Stimulated activated CD8-positive, alpha-beta memory T cell treated with anti-CD3 and anti-CD28 coated beads, Interleukin-7, amount 100 ng/mL, for 24 hours (primary cell): Measurements from ENCODE around the gene PAX7.
"Not testable (repeated sequence)": the region's sequence is repeated elsewhere in the genome, so short reads cannot be mapped to it uniquely, and the experiment has no call there.

ENCODE experiments used
- DNase-seq: peaks from one replicate; pipeline ENCODE4 v3.0.0-alpha.2; 2020; ENCODE audit warnings: low read depth

PAX7 gene

DNA sequence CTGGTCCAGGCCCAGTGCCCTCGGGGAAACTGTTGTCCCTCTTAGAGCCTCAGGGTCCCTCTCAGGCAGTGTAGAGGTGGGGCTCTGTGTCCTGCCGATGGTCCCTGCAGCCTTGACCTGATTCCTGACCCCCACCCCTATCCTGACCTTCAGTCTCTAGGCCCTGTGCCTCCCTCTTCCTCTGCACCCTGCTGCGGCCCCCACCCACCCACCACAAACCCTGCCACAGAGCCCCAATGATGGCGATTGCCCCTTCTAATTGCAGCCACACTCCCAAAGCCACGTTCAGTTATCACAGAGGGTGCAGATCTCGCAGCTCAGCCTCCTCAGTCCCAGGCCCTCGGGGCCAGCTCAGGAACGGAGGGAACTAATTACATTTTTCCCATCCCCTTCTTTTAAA lies 99.7 kb downstream of the PAX7 start:
- no peak for DNase-seq

DNA sequence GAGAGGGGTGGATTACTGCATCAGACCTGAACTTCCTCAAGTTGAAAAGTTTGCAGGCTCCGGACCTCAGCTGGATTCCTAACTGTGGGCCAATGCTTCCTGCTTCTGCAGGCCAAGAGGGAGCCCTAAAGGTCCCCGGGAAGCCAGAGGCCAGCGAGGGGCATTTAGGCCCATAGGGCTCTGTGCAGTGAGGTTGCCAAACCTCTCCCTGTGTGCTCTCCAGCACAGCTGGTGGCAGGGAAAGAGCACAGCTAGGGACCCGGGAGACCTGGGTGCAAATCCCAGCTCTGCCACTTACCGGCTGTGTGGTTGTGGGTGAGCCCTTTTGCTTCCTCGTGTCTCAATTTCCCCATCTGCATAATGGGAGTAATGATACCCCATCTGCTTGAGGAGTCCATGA lies 100.5 kb downstream of the PAX7 start:
- DNase-seq: no peak

DNA sequence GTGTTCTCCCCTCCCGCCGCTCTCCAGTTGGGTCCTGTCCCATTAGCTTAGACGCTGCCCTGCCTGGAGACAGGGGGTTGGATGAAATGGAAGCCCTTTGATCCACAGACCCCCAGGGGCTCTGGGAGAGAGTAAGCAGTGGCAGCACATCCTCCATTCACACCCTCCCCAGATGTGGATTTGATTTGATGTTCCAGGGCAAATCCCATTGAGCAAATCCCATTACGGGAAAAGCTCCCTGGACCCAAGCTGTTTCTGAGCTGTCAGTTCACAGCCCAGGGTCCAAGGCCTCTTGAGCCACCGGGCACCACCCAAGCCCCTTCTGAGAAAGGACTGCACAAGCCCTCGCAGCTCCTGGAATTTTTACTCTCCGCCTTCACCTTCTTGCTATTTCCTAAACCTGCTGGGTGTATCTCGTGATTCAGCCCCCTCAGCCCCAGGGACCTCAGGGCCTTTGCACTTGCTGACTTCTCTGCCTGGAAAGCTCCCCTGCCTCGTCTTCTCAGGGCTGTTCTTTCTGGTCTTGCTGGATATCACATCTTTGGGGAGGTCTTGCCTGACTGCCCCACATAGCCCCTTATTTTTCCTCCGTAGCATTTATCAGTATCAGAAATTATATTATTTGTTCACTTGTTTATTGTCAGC lies 101.1 kb downstream of the PAX7 start:
- no peak for DNase-seq

- DNase-seq: no peak
Observed at GRCh38 chr1:18732686-18733085, 102.0 kb downstream of the PAX7 start.

GRCh38 chr1:18734001-18734400 lies 103.4 kb downstream of the PAX7 start:
- DNase-seq: no peak

- no peak for DNase-seq
Observed at GRCh38 chr1:18734461-18735223, 104.0 kb downstream of the PAX7 start.

GRCh38 chr1:18735224-18735997 lies 104.8 kb downstream of the PAX7 start:
- no peak for DNase-seq

- no peak for DNase-seq
Observed at GRCh38 chr1:18736958-18737357, 106.3 kb downstream of the PAX7 start.

GRCh38 chr1:18738126-18738525 lies 107.5 kb downstream of the PAX7 start:
- no peak for DNase-seq

GRCh38 chr1:18738617-18739016 lies 108.0 kb downstream of the PAX7 start:
- no peak for DNase-seq

DNA sequence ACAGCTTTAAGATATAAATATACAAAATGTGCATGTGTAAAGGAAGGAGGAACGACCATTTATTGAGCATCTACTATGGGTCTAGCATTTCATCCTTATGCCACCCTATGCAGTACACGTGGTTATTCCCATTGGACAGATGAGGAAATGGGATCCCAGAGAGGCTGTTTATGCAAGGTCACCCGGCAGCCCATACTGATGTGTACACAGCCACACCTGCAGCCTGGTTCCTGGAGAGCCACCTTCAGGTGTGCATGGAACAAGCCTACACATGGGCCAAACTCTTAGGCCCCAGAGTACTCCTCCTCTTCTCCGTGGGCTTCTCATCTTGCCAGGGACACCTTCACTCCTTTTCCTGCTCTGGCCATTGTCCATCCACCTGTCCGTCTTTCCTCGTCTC lies 108.8 kb downstream of the PAX7 start:
- no peak for DNase-seq

- DNase-seq: no peak
Observed at GRCh38 chr1:18739897-18740296, 109.3 kb downstream of the PAX7 start.

- DNase-seq: no peak
Observed at GRCh38 chr1:18740617-18741016, 110.0 kb downstream of the PAX7 start.

DNA sequence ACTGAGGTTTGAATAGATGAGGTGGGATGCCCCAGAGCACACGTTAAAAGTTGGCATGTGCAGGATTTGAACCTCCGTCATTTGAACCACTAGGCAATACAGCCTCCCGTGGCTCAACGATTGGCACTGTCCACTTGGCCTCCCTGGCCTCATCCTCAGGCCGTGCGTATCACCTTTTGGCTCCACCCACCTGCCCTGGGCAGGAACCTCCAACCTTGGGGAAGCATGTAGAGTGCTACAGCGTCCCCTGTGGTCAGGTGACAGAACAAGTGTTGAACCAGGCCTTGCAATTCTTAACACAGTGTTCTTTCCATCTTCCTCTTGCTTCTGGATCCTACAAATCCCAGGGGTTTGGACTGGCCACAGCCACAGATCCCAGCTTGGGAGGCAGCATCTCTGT lies 112.6 kb downstream of the PAX7 start:
- DNase-seq: no peak

DNA sequence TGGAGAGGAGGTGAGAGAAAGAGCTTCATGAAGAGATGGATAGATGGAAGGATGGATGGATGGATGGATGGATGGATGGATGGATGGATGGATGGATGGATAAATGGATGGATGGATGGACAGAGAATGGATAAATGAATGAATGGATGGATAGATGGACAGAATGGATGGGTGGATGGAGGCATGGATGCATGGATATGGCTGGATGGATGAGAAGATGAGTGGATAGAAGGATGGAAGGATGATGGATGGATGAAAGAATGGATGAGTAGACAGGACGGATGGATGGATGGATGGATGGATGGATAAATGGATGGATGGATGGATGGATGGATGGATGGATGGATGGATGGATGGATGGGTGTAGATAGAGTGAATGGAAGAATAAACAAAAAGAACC lies 113.7 kb downstream of the PAX7 start:
- DNase-seq: not testable (repeated sequence)

DNA sequence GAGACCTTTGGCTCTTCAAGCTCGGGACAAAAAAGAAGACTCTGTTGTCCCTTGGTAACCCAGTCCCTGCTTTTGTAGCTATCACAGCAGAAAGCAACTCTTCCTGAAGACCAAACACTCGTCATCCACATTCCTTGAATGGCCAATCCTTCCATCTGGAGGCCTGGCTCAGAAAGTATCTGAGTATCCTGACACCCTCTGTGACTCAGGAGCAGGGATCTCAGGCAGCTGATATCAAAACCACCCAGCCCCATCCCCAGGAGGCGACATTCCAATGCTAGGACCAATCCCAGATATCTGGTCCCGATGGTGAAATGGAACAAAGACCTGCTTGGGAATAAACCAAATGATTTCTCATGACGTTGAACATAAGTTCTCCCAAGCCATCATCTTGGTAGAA lies 116.3 kb downstream of the PAX7 start:
- no peak for DNase-seq

DNA sequence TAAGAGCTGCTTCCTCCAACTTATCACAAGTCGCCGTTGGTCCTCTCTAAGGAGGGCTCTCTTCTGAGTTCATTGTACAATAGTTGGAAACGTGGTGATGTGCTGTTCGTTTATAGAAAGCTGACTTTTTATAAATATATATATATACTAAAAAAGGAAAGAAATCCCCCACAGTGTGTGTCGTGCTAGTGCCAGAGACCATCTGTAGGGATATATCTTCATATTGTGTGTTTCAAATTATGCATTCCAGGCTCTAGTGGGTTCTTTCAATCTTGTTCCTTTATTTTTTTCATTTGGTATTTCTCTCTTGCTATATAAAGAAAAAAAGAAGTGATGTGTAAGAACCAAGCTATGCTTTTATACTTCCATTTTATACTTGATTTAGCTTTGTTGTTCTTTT lies 117.0 kb downstream of the PAX7 start:
- no peak for DNase-seq

GRCh38 chr1:18748435-18748834 lies 117.8 kb downstream of the PAX7 start:
- DNase-seq: no peak

DNA sequence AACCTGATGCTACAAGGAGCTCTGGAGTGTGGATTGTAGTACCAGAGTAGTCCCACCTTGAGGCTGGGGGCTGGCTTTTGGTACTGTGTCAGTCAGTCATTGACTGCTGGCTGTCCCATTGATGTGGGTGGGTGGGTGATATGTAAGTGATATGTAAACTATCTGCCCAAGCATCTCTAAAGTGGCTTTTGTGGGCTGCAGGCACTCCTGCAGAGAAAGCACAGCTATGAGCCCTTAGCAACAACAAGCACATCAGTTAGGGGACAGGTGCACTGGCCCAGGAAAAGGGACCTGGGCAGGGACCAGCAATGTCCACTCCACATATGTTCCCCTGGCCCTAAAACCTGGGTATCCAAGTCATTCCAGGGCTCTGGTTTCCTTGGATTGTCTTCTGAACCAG lies 118.9 kb downstream of the PAX7 start:
- no peak for DNase-seq

DNA sequence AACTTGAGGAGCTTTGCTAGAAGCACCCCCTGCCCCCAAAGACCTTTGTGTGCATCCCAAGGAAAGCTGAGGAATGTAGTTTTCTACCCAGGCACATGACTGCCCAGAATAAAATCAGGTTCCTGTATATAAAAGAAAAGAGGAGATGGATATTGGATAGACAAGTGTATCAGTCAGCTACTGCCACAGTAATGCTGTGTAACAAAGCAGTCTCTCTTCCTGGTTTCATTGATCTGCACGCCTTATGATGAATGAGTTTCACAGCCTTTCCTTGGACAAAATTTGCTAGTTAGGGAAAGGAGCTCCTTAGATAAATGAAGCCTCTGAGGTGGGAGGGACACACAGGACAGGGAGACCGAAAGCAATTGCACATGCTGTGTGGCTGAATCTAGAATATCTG lies 120.0 kb downstream of the PAX7 start:
- no peak for DNase-seq

- DNase-seq: no peak
Observed at GRCh38 chr1:18751425-18751824, 120.8 kb downstream of the PAX7 start.

GRCh38 chr1:18752409-18752808 lies 121.8 kb downstream of the PAX7 start:
- DNase-seq: no peak

GRCh38 chr1:18760156-18760555 lies 129.5 kb downstream of the PAX7 start:
- DNase-seq: no peak
